GM23338 (cell line): ENCODE results near the gene EPAS1. TPM values are rescaled to one million over a fixed set of nuclear protein-coding genes. Genes with fewer than 3 reads are reported as not detected.
"Not testable (repeated sequence)": the region's sequence is repeated elsewhere in the genome, so short reads cannot be mapped to it uniquely, and the experiment has no call there.

Experiments
- ATAC-seq: fragments of 200-7000 bp; cut with Tn5 transposase; 3 replicates; pipeline ENCODE4 v1.9.1; 2020
- DNase-seq: peaks from one replicate; pipeline ENCODE4 v3.0.0-alpha.2; 2015; ENCODE audit warnings: low spot score
- H2AFZ ChIP-seq: fragments of 200-600 bp; sonication (generic); 2 replicates; pipeline ENCODE4 v1.8.0; 2016; ENCODE audit warnings: antibody characterized with exemption, mild to moderate bottlenecking, moderate library complexity
- H3F3A ChIP-seq: fragments of 200-600 bp; sonication (generic); replicated peaks from 2 replicates; pipeline ENCODE4 v1.8.0; 2017; ENCODE audit warnings: antibody characterized with exemption, mixed run types, low read depth
- H3K27ac ChIP-seq: fragments of 200-600 bp; sonication (generic); 2 replicates; pipeline ENCODE4 v1.6.1; 2016; ENCODE audit warnings: low read depth
- H3K27me3 ChIP-seq: fragments of 200-600 bp; sonication (generic); 2 replicates; pipeline ENCODE4 v1.8.0; 2016; ENCODE audit warnings: mild to moderate bottlenecking, mixed run types, moderate library complexity; ENCODE audit not compliant: insufficient read depth
- H3K36me3 ChIP-seq: fragments of 200-600 bp; sonication (generic); 2 replicates; pipeline ENCODE4 v1.8.0; 2016; ENCODE audit warnings: mild to moderate bottlenecking; ENCODE audit not compliant: insufficient read depth
- H3K4me1 ChIP-seq: fragments of 200-600 bp; sonication (generic); 2 replicates; pipeline ENCODE4 v1.8.0; 2016; ENCODE audit warnings: mild to moderate bottlenecking, moderate library complexity; ENCODE audit not compliant: insufficient read depth
- H3K4me2 ChIP-seq: fragments of 200-600 bp; sonication (generic); 2 replicates; pipeline ENCODE4 v1.7.1; 2017; ENCODE audit warnings: mixed run types
- H3K4me3 ChIP-seq: fragments of 200-600 bp; sonication (generic); 2 replicates; pipeline ENCODE4 v1.6.1; 2016; ENCODE audit warnings: mixed run types
- H3K79me2 ChIP-seq: fragments of 200-600 bp; sonication (generic); replicated peaks from 2 replicates; pipeline ENCODE4 v1.8.0; 2017; ENCODE audit warnings: mild to moderate bottlenecking; ENCODE audit not compliant: insufficient read depth
- H3K9me2 ChIP-seq: fragments of 200-600 bp; sonication (generic); 2 replicates; pipeline ENCODE4 v1.8.0; 2017; ENCODE audit not compliant: insufficient read depth
- H4K20me1 ChIP-seq: fragments of 200-600 bp; sonication (generic); replicated peaks from 2 replicates; pipeline ENCODE4 v1.8.0; 2017; ENCODE audit warnings: mild to moderate bottlenecking; ENCODE audit not compliant: insufficient read depth
- H3K27ac Mint-ChIP-seq: 2 replicates; pipeline ENCODE4 v1.8.0; 2020; ENCODE audit warnings: inconsistent platforms, mild to moderate bottlenecking, moderate library complexity, mixed read lengths
- H3K27me3 Mint-ChIP-seq: 3 replicates; pipeline ENCODE4 v1.8.0; 2022; ENCODE audit warnings: low read depth, mild to moderate bottlenecking, moderate library complexity, mixed read lengths, inconsistent platforms; ENCODE audit not compliant: insufficient read depth, poor library complexity
- H3K36me3 Mint-ChIP-seq: 3 replicates; pipeline ENCODE4 v1.8.0; 2021; ENCODE audit warnings: low read depth, mild to moderate bottlenecking, inconsistent platforms, moderate library complexity, mixed read lengths
- H3K4me1 Mint-ChIP-seq: 3 replicates; pipeline ENCODE4 v1.8.0; 2020; ENCODE audit warnings: mild to moderate bottlenecking, inconsistent platforms, mixed read lengths
- H3K4me3 Mint-ChIP-seq: 3 replicates; pipeline ENCODE4 v1.8.0; 2021; ENCODE audit warnings: moderate library complexity, mild to moderate bottlenecking, inconsistent platforms, mixed read lengths
- H3K9me3 Mint-ChIP-seq: 3 replicates; pipeline ENCODE4 v1.8.0; 2020; ENCODE audit warnings: moderate library complexity, mild to moderate bottlenecking, inconsistent platforms, mixed read lengths
- EZH2 ChIP-seq: fragments of 200-600 bp; sonication (generic); IDR thresholded peaks from one replicate; pipeline ENCODE4 v1.8.0; 2017; ENCODE audit warnings: antibody characterized with exemption, mild to moderate bottlenecking, low read depth; ENCODE audit not compliant: unreplicated experiment
- JUNB ChIP-seq: IDR thresholded peaks from one replicate; pipeline ENCODE4 v1.6.1; 2016; ENCODE audit warnings: antibody characterized with exemption; ENCODE audit not compliant: unreplicated experiment
- NANOG ChIP-seq: IDR thresholded peaks from 2 replicates; pipeline ENCODE4 v1.6.1; 2016; ENCODE audit warnings: antibody characterized with exemption, borderline replicate concordance
- ZNF114 ChIP-seq: fragments of 250-450 bp; sonication (Bioruptor Pico); IDR thresholded peaks from 2 replicates; pipeline ENCODE4 v1.5.0; 2020; ENCODE audit warnings: mild to moderate bottlenecking, moderate library complexity
- ZNF331 ChIP-seq: fragments of 250-450 bp; sonication (Bioruptor Pico); IDR thresholded peaks from 2 replicates; pipeline ENCODE4 v1.5.0; 2020; ENCODE audit warnings: low read depth, mild to moderate bottlenecking, moderate library complexity
- polyA plus RNA-seq: library from polyadenylated mRNA; unstranded; fragments of >200 nt; fragmentation: Nextera tagmentation; extraction: Ambion mirVana; gene quantifications from 2 replicates; pipeline ENCODE4 v1.2.1, GENCODE V29; 2016
- total RNA-seq: library from RNA; depleted of rRNA; stranded (reverse); fragments of >200 nt; shearing (Covaris generic); gene quantifications from 2 replicates; pipeline ENCODE4 v1.2.3, GENCODE V29; 2014

The EPAS1 gene
- total and polyA plus RNA-seq, 2 experiments from 2014 or later, result 0.68 to 5.4 TPM

- H3K36me3 ChIP-seq, result no peaks in the 10 kb centered on the region
- 0 out of 2 replicates have a peak, but pooled peaks cover 3% of the 10 kb centered on the region for H3K9me2 ChIP-seq
- no peaks in the 10 kb centered on the region for H3K36me3 Mint-ChIP-seq
- no peak for TF ChIP-seq ZNF114 (CRISPR knock-in tag)
- no peak for TF ChIP-seq EZH2
- no peak for TF ChIP-seq NANOG
- no peak for ATAC-seq
- H3K27me3 Mint-ChIP-seq, result peaks cover 2% of the 10 kb centered on the region
- no peaks in the 10 kb centered on the region for H3K9me3 Mint-ChIP-seq
- no peaks in the 10 kb centered on the region for H3K27me3 ChIP-seq
- DNase-seq, result no peak
- H3K27ac Mint-ChIP-seq, result no peak overlapping the region
- no peak overlapping the region for H3K4me3 ChIP-seq
- H3K79me2 ChIP-seq, result no peaks in the 10 kb centered on the region
- no peaks in the 10 kb centered on the region; the same call in 2 of the 3 replicates for H3K4me1 Mint-ChIP-seq
- H3K27ac ChIP-seq, result 0 out of 2 replicates have a peak overlapping the region, but pooled peaks have one; percentile 45
- H3K4me3 Mint-ChIP-seq, result no peak overlapping the region
- H3K4me1 ChIP-seq, result peaks cover 2% of the 10 kb centered on the region; the same call in 1 of the 2 replicates
- no peaks in the 10 kb centered on the region for H3F3A ChIP-seq
- H2AFZ ChIP-seq, result no peak overlapping the region
- no peaks in the 10 kb centered on the region for H4K20me1 ChIP-seq
- no peak overlapping the region for H3K4me2 ChIP-seq
Measured at GRCh38 chr2:46394649-46395510, 97.7 kb downstream of the EPAS1 start.

- not testable (repeated sequence) for H3K9me2 ChIP-seq, H3K4me2 ChIP-seq, H3K36me3 Mint-ChIP-seq, H3K4me3 ChIP-seq, H3F3A ChIP-seq, ATAC-seq, H3K36me3 ChIP-seq, H3K4me1 Mint-ChIP-seq, H3K4me1 ChIP-seq, H3K9me3 Mint-ChIP-seq, DNase-seq, H3K4me3 Mint-ChIP-seq, H4K20me1 ChIP-seq, H3K27me3 Mint-ChIP-seq, H3K79me2 ChIP-seq, H3K27ac ChIP-seq, H3K27ac Mint-ChIP-seq, H2AFZ ChIP-seq, H3K27me3 ChIP-seq
Measured at GRCh38 chr2:46395730-46396129, 98.5 kb downstream of the EPAS1 start.

- Mint-ChIP-seq H3K4me3 (no peak overlapping the region), H3K36me3 (no peaks in the 10 kb centered on the region), H3K9me3 (no peaks in the 10 kb centered on the region), H3K27me3 (peaks cover 2% of the 10 kb centered on the region), H3K27ac (no peak overlapping the region), H3K4me1 (no peaks in the 10 kb centered on the region)
- Histone ChIP-seq H3F3A (no peaks in the 10 kb centered on the region), H3K79me2 (no peaks in the 10 kb centered on the region), H3K9me2 (no peaks in the 10 kb centered on the region), H2AFZ (no peak overlapping the region), H3K27ac (no peak overlapping the region), H3K4me1 (no peaks in the 10 kb centered on the region), H3K36me3 (no peaks in the 10 kb centered on the region), H3K27me3 (no peaks in the 10 kb centered on the region), H3K4me3 (no peak overlapping the region), H4K20me1 (no peaks in the 10 kb centered on the region), H3K4me2 (no peak overlapping the region)
- no peak for DNase-seq
- ATAC-seq, result no peak
- no peak for TF ChIP-seq JUNB
- no peak for TF ChIP-seq ZNF331 (CRISPR knock-in tag)
Measured at GRCh38 chr2:46400016-46400415, 102.8 kb downstream of the EPAS1 start.
